Mesendoderm (in vitro differentiated cells): ENCODE results near the gene C15orf39.

Source experiments
- DNase-seq: peaks from one replicate; pipeline ENCODE4 v3.0.0; 2013
- H2AK5ac ChIP-seq: 2 replicates; pipeline ENCODE4 v1.6.1; 2013; ENCODE audit warnings: low read length, inconsistent platforms
- H2BK120ac ChIP-seq: 2 replicates; pipeline ENCODE4 v1.6.1; 2013; ENCODE audit warnings: low read depth, mild to moderate bottlenecking, low read length, moderate library complexity, mixed read lengths
- H2BK15ac ChIP-seq: replicated peaks from 2 replicates; pipeline ENCODE4 v1.6.1; 2013; ENCODE audit warnings: low read depth, mild to moderate bottlenecking, moderate library complexity
- H2BK5ac ChIP-seq: 2 replicates; pipeline ENCODE4 v1.6.1; 2013; ENCODE audit warnings: low read length, inconsistent platforms
- H3K18ac ChIP-seq: 2 replicates; pipeline ENCODE4 v1.6.1; 2013; ENCODE audit warnings: mild to moderate bottlenecking, low read length, mixed read lengths
- H3K23ac ChIP-seq: one replicate; pipeline ENCODE4 v1.6.1; 2013; ENCODE audit warnings: low read length
- H3K27ac ChIP-seq: 2 replicates; pipeline ENCODE4 v1.5.1; 2013; ENCODE audit warnings: low read depth, mild to moderate bottlenecking, inconsistent platforms, low read length, moderate library complexity
- H3K27me3 ChIP-seq: 2 replicates; pipeline ENCODE4 v1.6.1; 2013; ENCODE audit warnings: low read length, control low read depth, mild to moderate bottlenecking, inconsistent platforms; ENCODE audit not compliant: insufficient read depth, poor library complexity
- H3K36me3 ChIP-seq: 2 replicates; pipeline ENCODE4 v1.6.1; 2013; ENCODE audit warnings: low read length, inconsistent platforms; ENCODE audit not compliant: control insufficient read depth, insufficient read depth
- H3K4ac ChIP-seq: one replicate; pipeline ENCODE4 v1.6.1; 2013; ENCODE audit warnings: low read depth, mild to moderate bottlenecking, low read length, moderate library complexity
- H3K4me1 ChIP-seq: 2 replicates; pipeline ENCODE4 v1.6.1; 2013; ENCODE audit warnings: low read depth, low read length, inconsistent platforms; ENCODE audit not compliant: control insufficient read depth
- H3K4me2 ChIP-seq: 2 replicates; pipeline ENCODE4 v1.6.1; 2013; ENCODE audit warnings: low read length
- H3K4me3 ChIP-seq: 2 replicates; pipeline ENCODE4 v1.5.1; 2013; ENCODE audit warnings: mild to moderate bottlenecking, low read length
- H3K56ac ChIP-seq: one replicate; pipeline ENCODE4 v1.6.1; 2013; ENCODE audit warnings: low read length
- H3K79me1 ChIP-seq: 2 replicates; pipeline ENCODE4 v1.6.1; 2013; ENCODE audit warnings: low read length, inconsistent platforms
- H3K79me2 ChIP-seq: 2 replicates; pipeline ENCODE4 v1.6.1; 2013; ENCODE audit warnings: mild to moderate bottlenecking, low read length; ENCODE audit not compliant: control insufficient read depth, insufficient read depth
- H3K9ac ChIP-seq: 2 replicates; pipeline ENCODE4 v1.6.1; 2013; ENCODE audit warnings: low read length, inconsistent platforms
- H4K5ac ChIP-seq: one replicate; pipeline ENCODE4 v1.6.1; 2013; ENCODE audit warnings: low read length
- H4K8ac ChIP-seq: one replicate; pipeline ENCODE4 v1.6.1; 2013; ENCODE audit warnings: low read depth, mild to moderate bottlenecking, control low read depth, low read length, moderate library complexity
- WGBS: extraction: QIAGEN DNeasy Blood & Tissue Kit; methylation state at CpG from one replicate; pipeline ENCODE4 v1.1.7; 2013; ENCODE audit warnings: low lambda C conversion rate, missing lambda C conversion rate; ENCODE audit not compliant: insufficient coverage; ENCODE audit errors: extremely low coverage; 5-methylcytosine and 5-hydroxymethylcytosine counted together

Gene C15orf39

DNA sequence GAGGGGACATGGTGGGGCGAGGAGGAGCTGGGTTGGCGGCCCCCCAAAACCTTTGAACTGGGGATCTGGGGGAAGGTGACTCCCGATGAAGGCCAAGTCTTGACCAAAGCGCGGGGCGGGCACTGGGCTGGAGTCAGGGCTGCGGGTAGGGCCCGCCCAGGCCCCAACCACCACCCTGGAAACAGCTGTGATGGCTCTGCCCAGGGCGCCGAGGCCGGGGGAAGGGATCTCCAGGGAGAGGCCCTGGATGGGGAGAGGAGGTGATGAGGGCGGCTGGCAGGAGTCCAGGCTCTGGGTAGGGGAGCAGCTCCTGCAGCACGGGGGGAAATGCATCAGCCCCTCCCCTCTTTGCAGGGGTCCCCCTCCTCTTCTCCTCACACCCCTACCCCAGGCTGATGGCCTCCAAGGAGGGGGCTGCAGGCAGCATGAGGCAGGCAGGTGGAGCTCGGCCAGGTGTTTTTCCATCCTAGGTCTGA, 5.9 kb upstream of the C15orf39 start:
- no peak overlapping the region for H3K18ac ChIP-seq
- WGBS, result no CpG with 5 or more reads among the region's 14 CpGs
- H3K27ac ChIP-seq, result no peak overlapping the region
- no peak overlapping the region for H3K4ac ChIP-seq
- H4K8ac ChIP-seq, result no peak overlapping the region
- no peak overlapping the region for H3K4me2 ChIP-seq
- H2BK15ac ChIP-seq, result no peak overlapping the region
- no peak overlapping the region for H2BK5ac ChIP-seq
- H3K27me3 ChIP-seq, result no peaks in the 10 kb centered on the region
- H3K79me2 ChIP-seq, result no peaks in the 10 kb centered on the region
- H3K36me3 ChIP-seq, result no peaks in the 10 kb centered on the region
- no peak overlapping the region for H3K23ac ChIP-seq
- peaks cover 7% of the 10 kb centered on the region for H3K4me1 ChIP-seq
- H2AK5ac ChIP-seq, result no peak overlapping the region
- no peak overlapping the region for H2BK120ac ChIP-seq
- H3K9ac ChIP-seq, result no peak overlapping the region
- no peaks in the 10 kb centered on the region for H3K79me1 ChIP-seq
- H3K56ac ChIP-seq, result no peak overlapping the region
- no peak overlapping the region for H4K5ac ChIP-seq
- no peak for DNase-seq
- no peak overlapping the region for H3K4me3 ChIP-seq

DNA sequence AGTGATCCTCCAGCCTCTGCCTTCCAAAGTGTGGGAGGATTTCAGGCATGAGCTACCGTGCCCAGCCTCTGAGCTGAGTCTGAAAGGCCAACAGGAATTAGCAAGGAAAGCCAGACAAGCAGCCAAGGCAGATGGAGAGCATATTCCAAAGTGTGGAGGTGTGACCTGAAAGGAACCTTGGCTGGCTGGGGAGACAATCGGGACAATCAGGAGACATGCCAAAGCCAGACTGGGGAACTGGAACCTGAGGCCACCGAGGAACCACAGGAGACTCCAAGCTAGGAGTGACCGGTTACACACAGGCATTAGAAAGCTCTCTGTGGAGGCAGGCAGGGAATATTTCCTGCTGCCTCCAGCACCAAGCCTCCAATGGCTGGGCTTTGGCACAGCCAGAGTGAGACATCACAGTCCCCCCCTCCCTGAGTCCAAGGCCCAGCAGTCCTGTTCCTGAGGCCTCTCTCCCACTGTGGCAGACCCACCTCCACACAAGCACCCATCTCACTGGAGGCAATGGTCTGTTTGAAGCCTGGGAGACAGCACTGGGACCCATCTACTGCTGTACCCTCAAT, 4.5 kb upstream of the C15orf39 start:
- Histone ChIP-seq H3K27me3 (no peaks in the 10 kb centered on the region), H3K27ac (no peak overlapping the region), H4K8ac (no peak overlapping the region), H2BK120ac (no peak overlapping the region), H3K18ac (no peak overlapping the region), H4K5ac (no peak overlapping the region), H3K79me2 (no peaks in the 10 kb centered on the region), H3K79me1 (no peaks in the 10 kb centered on the region), H3K36me3 (no peaks in the 10 kb centered on the region), H3K4me1 (peaks cover 9% of the 10 kb centered on the region), H2AK5ac (no peak overlapping the region), H3K4ac (no peak overlapping the region), H2BK15ac (no peak overlapping the region), H3K56ac (no peak overlapping the region), H3K9ac (no peak overlapping the region), H2BK5ac (no peak overlapping the region), H3K4me2 (no peak overlapping the region), H3K4me3 (no peak overlapping the region), H3K23ac (no peak overlapping the region)
- no CpG with 5 or more reads among the region's 4 CpGs for WGBS
- DNase-seq, result no peak

DNA sequence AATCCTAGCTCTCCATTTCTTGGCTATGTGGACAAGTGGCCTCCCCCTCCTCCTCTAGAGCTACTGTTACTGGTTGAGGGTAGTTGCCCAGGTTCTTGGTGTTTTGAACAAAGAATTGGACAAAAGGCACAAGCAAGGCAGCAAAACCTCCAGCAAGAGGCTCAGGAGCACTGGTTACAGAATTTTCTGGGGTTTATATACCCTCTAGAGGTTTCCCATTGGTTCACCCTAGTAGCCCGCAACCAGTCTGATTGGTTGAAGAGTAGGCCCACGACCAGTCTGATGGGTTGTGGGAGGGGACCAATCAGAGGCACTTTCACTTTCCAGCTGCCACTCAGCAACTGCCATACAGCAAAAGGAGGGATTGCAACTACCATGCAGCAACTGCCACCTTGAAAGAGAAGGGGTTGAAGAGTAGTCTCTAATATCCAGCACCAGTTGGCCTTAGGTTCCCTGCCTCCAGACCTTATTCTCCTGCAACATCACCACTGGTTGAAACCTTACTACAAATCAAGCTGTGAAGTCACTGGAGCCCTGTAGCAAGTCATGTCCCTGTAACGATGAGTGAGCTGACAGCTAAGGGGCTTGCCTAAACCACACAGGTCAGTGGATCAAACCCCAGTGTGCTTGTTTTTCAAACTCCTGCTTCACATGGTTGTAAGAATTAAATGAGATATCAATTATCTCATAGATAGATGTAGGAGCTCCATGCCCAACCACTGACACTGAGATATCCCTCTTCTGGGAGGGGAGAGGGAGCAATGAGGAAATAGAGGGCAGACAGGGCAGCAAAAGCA, 2.9 kb upstream of the C15orf39 start:
- H4K8ac ChIP-seq, result no peak overlapping the region
- H3K18ac ChIP-seq, result no peak overlapping the region
- H2BK120ac ChIP-seq, result no peak overlapping the region
- no CpG with 5 or more reads among the region's 3 CpGs for WGBS
- H3K4me2 ChIP-seq, result no peak overlapping the region
- no peak overlapping the region for H4K5ac ChIP-seq
- H3K36me3 ChIP-seq, result no peaks in the 10 kb centered on the region
- H2AK5ac ChIP-seq, result no peak overlapping the region
- no peak overlapping the region for H3K4me3 ChIP-seq
- no peaks in the 10 kb centered on the region for H3K79me1 ChIP-seq
- no peak overlapping the region for H3K23ac ChIP-seq
- H2BK15ac ChIP-seq, result no peak overlapping the region
- H3K27me3 ChIP-seq, result no peaks in the 10 kb centered on the region
- peaks cover 9% of the 10 kb centered on the region for H3K4me1 ChIP-seq
- no peak overlapping the region for H3K4ac ChIP-seq
- H3K9ac ChIP-seq, result no peak overlapping the region
- no peak overlapping the region for H2BK5ac ChIP-seq
- H3K79me2 ChIP-seq, result peaks cover 5% of the 10 kb centered on the region
- no peak overlapping the region for H3K56ac ChIP-seq
- DNase-seq, result peak; percentile 61
- H3K27ac ChIP-seq, result no peak overlapping the region

DNA sequence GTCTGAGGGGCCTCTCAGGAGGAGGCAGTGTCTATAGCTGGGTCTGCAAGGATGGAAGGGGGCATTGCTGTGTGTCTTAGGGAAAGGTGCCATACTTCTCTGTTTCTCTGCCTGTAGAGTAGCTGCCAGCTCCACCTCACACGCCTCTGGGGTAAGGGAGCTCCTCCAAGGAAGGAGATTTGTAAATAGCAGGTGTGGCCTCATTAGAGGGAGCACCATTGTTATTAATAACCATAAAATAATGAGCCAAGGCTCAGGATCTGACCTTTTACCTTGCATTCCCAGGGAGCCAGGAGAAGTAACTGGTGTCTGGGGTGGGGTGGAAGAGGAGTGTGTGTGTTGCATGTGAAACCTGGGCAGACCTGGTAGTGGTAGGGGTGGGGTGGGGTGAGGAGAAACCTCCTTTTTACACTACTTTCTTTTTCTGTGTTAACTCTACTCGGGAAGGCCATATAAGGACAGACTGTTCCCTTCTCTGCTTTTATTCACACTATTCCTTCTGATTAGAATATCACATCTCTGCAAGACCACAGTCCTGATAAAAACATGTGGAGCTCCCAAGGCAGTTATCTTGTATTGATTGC, 2.2 kb upstream of the C15orf39 start:
- Histone ChIP-seq H2AK5ac (no peak overlapping the region), H3K27ac (no peak overlapping the region), H4K5ac (no peak overlapping the region), H3K9ac (no peak overlapping the region), H3K79me2 (peaks cover 7% of the 10 kb centered on the region), H3K27me3 (no peaks in the 10 kb centered on the region), H3K4ac (no peak overlapping the region), H3K56ac (no peak overlapping the region), H3K4me3 (no peak overlapping the region), H2BK120ac (no peak overlapping the region), H2BK5ac (no peak overlapping the region), H3K4me2 (no peak overlapping the region), H3K36me3 (no peaks in the 10 kb centered on the region), H2BK15ac (no peak overlapping the region), H3K79me1 (peaks cover 4% of the 10 kb centered on the region), H3K23ac (no peak overlapping the region), H4K8ac (no peak overlapping the region), H3K4me1 (peaks cover 9% of the 10 kb centered on the region), H3K18ac (no peak overlapping the region)
- no CpG with 5 or more reads among the region's 2 CpGs for WGBS
- DNase-seq, result no peak

DNA sequence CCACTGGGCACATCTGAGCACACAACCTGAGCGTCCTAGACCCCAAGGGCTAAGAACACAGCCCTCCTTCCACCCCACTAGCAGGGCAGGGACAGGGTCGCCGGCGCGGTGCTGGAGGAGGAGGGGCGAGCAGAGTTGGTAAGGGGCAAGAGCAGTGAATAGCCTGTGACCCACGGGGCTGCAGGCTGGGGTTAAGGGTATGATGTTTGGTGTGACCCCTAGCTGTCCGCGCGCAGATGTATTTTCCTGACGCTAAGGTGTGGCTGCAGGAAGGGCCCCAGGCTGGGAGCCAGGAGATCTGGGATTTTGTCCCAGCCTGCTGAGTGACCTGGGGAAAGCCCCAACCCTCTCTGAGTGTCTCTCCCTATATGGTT, 1.3 kb upstream of the C15orf39 start:
- H2BK120ac ChIP-seq, result no peak overlapping the region
- no CpG with 5 or more reads among the region's 11 CpGs for WGBS
- H3K36me3 ChIP-seq, result no peaks in the 10 kb centered on the region
- H3K18ac ChIP-seq, result peak overlapping the region; percentile 5
- H2BK5ac ChIP-seq, result no peak overlapping the region
- H3K27me3 ChIP-seq, result no peaks in the 10 kb centered on the region
- H4K5ac ChIP-seq, result no peak overlapping the region
- H3K27ac ChIP-seq, result no peak overlapping the region
- H3K9ac ChIP-seq, result peak overlapping the region; percentile 50
- DNase-seq, result no peak
- H3K4me3 ChIP-seq, result no peak overlapping the region
- H2BK15ac ChIP-seq, result no peak overlapping the region
- H3K4me1 ChIP-seq, result peaks cover 9% of the 10 kb centered on the region
- peaks cover 12% of the 10 kb centered on the region for H3K79me2 ChIP-seq
- peak overlapping the region; percentile 75 for H3K56ac ChIP-seq
- H3K79me1 ChIP-seq, result peaks cover 7% of the 10 kb centered on the region
- H3K4me2 ChIP-seq, result peak overlapping the region; percentile 18
- H2AK5ac ChIP-seq, result no peak overlapping the region
- H3K23ac ChIP-seq, result peak overlapping the region; percentile 72
- H3K4ac ChIP-seq, result peak overlapping the region; percentile 21
- no peak overlapping the region for H4K8ac ChIP-seq
